HT1080 (cell line): ENCODE data around the gene NHSL2. TPM values are rescaled to one million over a fixed set of nuclear protein-coding genes. Genes with fewer than 3 reads are reported as not detected.
A peak's percentile ranks its signal among the peaks of the same experiment; 100 is the strongest.

Experiments
- DNase-seq: peaks from one replicate; pipeline ENCODE4 v3.0.0-alpha.2; 2015; ENCODE audit warnings: low read depth
- total RNA-seq: library from RNA; depleted of rRNA; stranded (reverse); fragments of >200 nt; shearing (Covaris generic); gene quantifications from 2 replicates; pipeline ENCODE4 v1.2.3, GENCODE V29; 2014

Gene NHSL2
- total RNA-seq, 1 experiment from 2014 or later: 1.7 TPM

- DNase-seq: no peak
Measured at GRCh38 chrX:72105436-72105835, 194.8 kb downstream of the NHSL2 start.

GRCh38 chrX:72107320-72107719, 196.7 kb downstream of the NHSL2 start:
- peak; percentile 50 for DNase-seq

- no peak for DNase-seq
Measured at GRCh38 chrX:72107841-72108595, 197.4 kb downstream of the NHSL2 start.

GRCh38 chrX:72108666-72109065, 198.0 kb downstream of the NHSL2 start:
- DNase-seq: no peak

- DNase-seq: no peak
Measured at GRCh38 chrX:72110051-72110875, 199.6 kb downstream of the NHSL2 start.

- peak; percentile 36 for DNase-seq
Measured at GRCh38 chrX:72110876-72111708, 200.4 kb downstream of the NHSL2 start.

GRCh38 chrX:72113461-72113860, 202.8 kb downstream of the NHSL2 start:
- no peak for DNase-seq

GRCh38 chrX:72114306-72114705, 203.7 kb downstream of the NHSL2 start:
- DNase-seq: no peak

- no peak for DNase-seq
Measured at GRCh38 chrX:72114807-72115206, 204.2 kb downstream of the NHSL2 start.

GRCh38 chrX:72115380-72115779, 204.7 kb downstream of the NHSL2 start:
- no peak for DNase-seq

- no peak for DNase-seq
Measured at GRCh38 chrX:72117636-72118210, 207.1 kb downstream of the NHSL2 start.

GRCh38 chrX:72120837-72121236, 210.2 kb downstream of the NHSL2 start:
- peak; percentile 16 for DNase-seq

- peak; percentile 84 for DNase-seq
Measured at GRCh38 chrX:72121383-72121782, 210.7 kb downstream of the NHSL2 start.

GRCh38 chrX:72122621-72123337, 212.1 kb downstream of the NHSL2 start:
- DNase-seq: no peak

GRCh38 chrX:72123471-72124185, 213.0 kb downstream of the NHSL2 start:
- peak; percentile 23 for DNase-seq

GRCh38 chrX:72124540-72125201, 214.0 kb downstream of the NHSL2 start:
- DNase-seq: no peak

- DNase-seq: no peak
Measured at GRCh38 chrX:72125331-72126047, 214.8 kb downstream of the NHSL2 start.

- DNase-seq: no peak
Measured at GRCh38 chrX:72126048-72126415, 215.4 kb downstream of the NHSL2 start.
